HepG2 (cell line): ENCODE data around the gene NBEA.

Experiments used
- AGO1 ChIP-seq: fragments of 200-400 bp; formaldehyde crosslinking; IDR thresholded peaks from 2 replicates; pipeline ENCODE4 v1.6.1; 2017; ENCODE audit warnings: mild to moderate bottlenecking, low read depth, low read length, moderate library complexity; ENCODE audit not compliant: poor library complexity, severe bottlenecking
- HBP1 ChIP-seq: IDR thresholded peaks from 2 replicates; pipeline ENCODE4 v1.6.1; 2016; ENCODE audit warnings: low read depth, control low read depth
- ZBTB3 ChIP-seq: sonication (generic); formaldehyde crosslinking; IDR thresholded peaks from 2 replicates; pipeline ENCODE4 v1.4.0; 2020; ENCODE audit warnings: low read depth, mild to moderate bottlenecking, moderate library complexity, missing genetic modification reagents, borderline replicate concordance
- ZNF282 ChIP-seq: fragments of 450-650 bp; IDR thresholded peaks from 2 replicates; pipeline ENCODE4 v1.6.1; 2018; ENCODE audit not compliant: partially characterized antibody
- TF ChIP-seq, protein P1 (sequence below), 2 experiments: fragments of 450-650 bp in 1 of 2; sonication (generic) in 1 of 2; formaldehyde crosslinking; IDR thresholded peaks; 2 replicates each; pipeline versions ENCODE4 v1.5.0 to v1.8.0; 2020 to 2022; ENCODE audit warnings: mild to moderate bottlenecking in 1 of 2, missing genetic modification reagents in 1 of 2

DNA sequence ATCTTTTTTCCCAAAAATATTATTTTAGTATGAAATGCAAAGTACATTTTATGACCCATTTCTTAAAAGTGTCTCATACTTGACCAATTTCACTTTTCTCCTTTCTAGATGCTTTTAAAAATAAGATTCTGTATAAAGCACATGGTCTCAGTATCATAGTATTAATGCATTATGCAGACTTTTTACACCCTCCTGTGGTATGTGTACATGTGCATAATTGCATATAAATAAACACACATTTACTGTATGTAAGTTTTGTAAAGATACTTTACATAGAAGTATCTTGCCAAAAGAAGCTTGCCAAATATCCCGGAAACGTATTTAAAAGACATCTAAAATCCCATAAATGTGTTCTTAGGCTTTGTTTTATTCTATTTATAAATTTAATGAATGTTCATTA is 619.5 kb downstream of the NBEA start:
- no peak for TF ChIP-seq AGO1
- TF ChIP-seq, protein P1, sequence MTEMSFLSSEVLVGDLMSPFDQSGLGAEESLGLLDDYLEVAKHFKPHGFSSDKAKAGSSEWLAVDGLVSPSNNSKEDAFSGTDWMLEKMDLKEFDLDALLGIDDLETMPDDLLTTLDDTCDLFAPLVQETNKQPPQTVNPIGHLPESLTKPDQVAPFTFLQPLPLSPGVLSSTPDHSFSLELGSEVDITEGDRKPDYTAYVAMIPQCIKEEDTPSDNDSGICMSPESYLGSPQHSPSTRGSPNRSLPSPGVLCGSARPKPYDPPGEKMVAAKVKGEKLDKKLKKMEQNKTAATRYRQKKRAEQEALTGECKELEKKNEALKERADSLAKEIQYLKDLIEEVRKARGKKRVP (CRISPR knock-in tag; IDR thresholded peaks at IDR 0.05) = no peak
- TF ChIP-seq ZBTB3 (CRISPR knock-in tag) = no peak
- TF ChIP-seq ZNF282 = no peak
- TF ChIP-seq HBP1 = no peak
